Adrenal gland (tissue), 12 donors: Measurements from ENCODE around the gene FAM118B. TPM values are rescaled to one million over a fixed set of nuclear protein-coding genes. Genes with fewer than 3 reads are reported as not detected.

Experiments used
- DNase-seq, 7 donors: peaks; one replicate each; pipeline ENCODE4 v3.0.0-alpha.2; 2019 to 2020
- H3K27ac ChIP-seq, 5 donors: fragments of 200-600 bp; sonication (generic) in 4 of 5; 1 replicate in 3 of 5; 2 replicates in 2 of 5; pipeline versions ENCODE4 v1.5.1 to v1.8.0; 2016 to 2020; ENCODE audit warnings: mild to moderate bottlenecking in 1 of 5
- H3K27me3 ChIP-seq: fragments of 200-600 bp; 2 replicates; pipeline ENCODE4 v1.8.0; 2021
- H3K36me3 ChIP-seq, 2 donors: fragments of 200-600 bp; replicated peaks in 1 of 2; 1 replicate in 1 of 2; 2 replicates in 1 of 2; pipeline versions ENCODE4 v1.5.1 to v1.8.0; 2018 to 2022
- H3K4me1 ChIP-seq, 2 donors: fragments of 200-600 bp; replicated peaks in 1 of 2; 1 replicate in 1 of 2; 2 replicates in 1 of 2; pipeline versions ENCODE4 v1.5.1 to v1.8.0; 2018 to 2021
- H3K4me3 ChIP-seq, 4 donors: fragments of 200-600 bp; sonication (generic) in 3 of 4; one replicate each; pipeline ENCODE4 v1.5.1; 2016 to 2018
- H3K9me3 ChIP-seq, 3 donors: fragments of 200-600 bp; sonication (generic) in 1 of 3; replicated peaks in 1 of 3; 1 replicate in 2 of 3; 2 replicates in 1 of 3; pipeline versions ENCODE4 v1.5.1 to v1.8.0; 2016 to 2021
- CTCF ChIP-seq, 6 experiments: fragments of 450-650 bp in 4 of 6; fragments of 200-600 bp in 2 of 6; sonication (generic) in 1 of 6; IDR thresholded peaks; 1 replicate in 5 of 6; 2 replicates in 1 of 6; pipeline versions ENCODE4 v1.5.1 to v1.8.0; 2016 to 2021; ENCODE audit warnings: antibody characterized with exemption in 6 of 6, mild to moderate bottlenecking in 2 of 6, moderate library complexity in 1 of 6
- POLR2A ChIP-seq, 2 donors: fragments of 450-650 bp; IDR thresholded peaks; one replicate each; pipeline ENCODE4 v1.6.1; 2017; ENCODE audit warnings: antibody characterized with exemption in 2 of 2, mild to moderate bottlenecking in 2 of 2, moderate library complexity in 1 of 2
- WGBS, 4 donors: extraction: QIAGEN DNeasy Blood & Tissue Kit in 2 of 4; methylation state at CpG; one replicate each; pipeline versions ENCODE4 v1.1.5 to v1.1.7; 2013 to 2017; 5-methylcytosine and 5-hydroxymethylcytosine counted together
- intact Hi-C, 2 donors: fragments of 100-400 bp; cut with DNase I; formaldehyde crosslinking; loops; one replicate each; pipeline versions ENCODE4 v1.14.1 to v1.15.0; 2022 to 2023
- polyA plus RNA-seq, 3 donors: library from polyadenylated mRNA; stranded (reverse); fragments of 200-250 nt in 2 of 3; fragments of 350-450 nt in 1 of 3; fragmentation: Illumina TruSeq in 1 of 3; extraction: RNeasy Lipid Tissue Mini Kit (QIAGEN cat#74804) in 1 of 3; gene quantifications; one replicate each; pipeline ENCODE4 v1.2.3, GENCODE V29; 2013 to 2014
- total RNA-seq, 9 donors: library from RNA; depleted of rRNA in 4 of 9; stranded (reverse); fragments of >200 nt in 4 of 9; fragments of 120-200 nt in 1 of 9; fragmentation: NEBNext Ultra II Directional in 1 of 9; extraction: Animal tissue kit (Norgen Biotek cat#: 25700) in 1 of 9; gene quantifications; one replicate each; pipeline versions ENCODE4 v1.1.0 to v1.2.4, GENCODE V29; 2013 to 2023
- donor health status: healthy with polysubstance abuse.
- donor health status: Bipolar disorder and iron deficiency.
- donor health status: DM: yes; HTN: yes; CAD: no.
- donor health status: DM: no; HTN: no; CAD: no.
- donor health status: DM: no; HTN: no; CAD: no.
- donor health status: DM: yes; HTN: yes; CAD: no.

FAM118B gene
- total and polyA plus RNA-seq, 12 donors: 5.8 to 26.6 (median 16.6) TPM

GRCh38 chr11:126166413-126166812, 45.2 kb upstream of the FAM118B start:
- no peak overlapping the region for H3K27ac ChIP-seq
- DNase-seq: no peak
- no peaks in the 10 kb centered on the region for H3K36me3 ChIP-seq
- TF ChIP-seq CTCF (IDR thresholded peaks at IDR 0.05) (no peak), POLR2A (IDR thresholded peaks at IDR 0.05) (no peak)
- WGBS, 4 donors: 80 to 96% (median 89%) methylated on average over 3 of the region's 3 CpGs
- intact Hi-C loops: no loop called here
- no peaks in the 10 kb centered on the region for H3K9me3 ChIP-seq
- no peak overlapping the region for H3K4me3 ChIP-seq
- no peaks in the 10 kb centered on the region for H3K4me1 ChIP-seq
- no peaks in the 10 kb centered on the region for H3K27me3 ChIP-seq

- H3K36me3 ChIP-seq: no peaks in the 10 kb centered on the region
- no peak for DNase-seq
- no peaks in the 10 kb centered on the region for H3K9me3 ChIP-seq
- H3K4me1 ChIP-seq: no peaks in the 10 kb centered on the region
- TF ChIP-seq POLR2A (IDR thresholded peaks at IDR 0.05): no peak
- no peak for TF ChIP-seq CTCF (IDR thresholded peaks at IDR 0.05)
- H3K27me3 ChIP-seq: no peaks in the 10 kb centered on the region
- no peak overlapping the region for H3K27ac ChIP-seq
- no peak overlapping the region for H3K4me3 ChIP-seq
- 14 to 47% (median 42%) methylated on average over 2 of the region's 2 CpGs for WGBS, 4 donors
- intact Hi-C loops: no loop called here
These were observed 44.1 kb upstream of the FAM118B start for GRCh38 chr11:126167488-126167887.

- intact Hi-C loops: no loop called here
- TF ChIP-seq POLR2A (IDR thresholded peaks at IDR 0.05) (no peak), CTCF (IDR thresholded peaks at IDR 0.05) (no peak)
- no peaks in the 10 kb centered on the region for H3K36me3 ChIP-seq
- H3K4me3 ChIP-seq: no peak overlapping the region
- H3K27ac ChIP-seq: no peak overlapping the region
- 76 to 90% (median 86%) methylated on average over 3 of the region's 3 CpGs for WGBS, 4 donors
- H3K27me3 ChIP-seq: no peaks in the 10 kb centered on the region
- no peaks in the 10 kb centered on the region for H3K9me3 ChIP-seq
- no peaks in the 10 kb centered on the region for H3K4me1 ChIP-seq
- no peak for DNase-seq
These were observed 42.3 kb upstream of the FAM118B start for GRCh38 chr11:126169291-126169690.

GRCh38 chr11:126172596-126173038, 39.0 kb upstream of the FAM118B start:
- H3K4me1 ChIP-seq: no peaks in the 10 kb centered on the region
- H3K27ac ChIP-seq: no peak overlapping the region
- intact Hi-C loops: no loop called here
- no peaks in the 10 kb centered on the region for H3K36me3 ChIP-seq
- H3K4me3 ChIP-seq: no peak overlapping the region
- no peaks in the 10 kb centered on the region for H3K27me3 ChIP-seq
- no peaks in the 10 kb centered on the region for H3K9me3 ChIP-seq
- DNase-seq: no peak
- TF ChIP-seq CTCF (IDR thresholded peaks at IDR 0.05) (no peak), POLR2A (IDR thresholded peaks at IDR 0.05) (no peak)
- WGBS, 4 donors: 67 to 73% (median 72%) methylated on average over 8 of the region's 8 CpGs
